C4-2B (cell line): ENCODE data around the gene TMEM150C.

Experiments
- H3K27ac ChIP-seq: fragments of 450-650 bp; 2 replicates; pipeline ENCODE4 v1.5.1; 2017
- CTCF ChIP-seq: fragments of 450-650 bp; conservative IDR thresholded peaks from 2 replicates; pipeline ENCODE4 v1.5.1; 2017; ENCODE audit warnings: mild to moderate bottlenecking
- ZFX ChIP-seq: fragments of 450-650 bp; IDR thresholded peaks from 2 replicates; pipeline ENCODE4 v1.6.1; 2017

The TMEM150C gene

GRCh38 chr4:82452026-82452425 is 109.8 kb downstream of the TMEM150C start:
- TF ChIP-seq ZFX (no peak), CTCF (no peak)
- H3K27ac ChIP-seq, result peak overlapping the region; percentile 64; the same call in 1 of the 2 replicates

- TF ChIP-seq CTCF (no peak), ZFX (no peak)
- H3K27ac ChIP-seq, result no peak overlapping the region; the same call in 1 of the 2 replicates
Measured at GRCh38 chr4:82450966-82451755, 110.6 kb downstream of the TMEM150C start.

GRCh38 chr4:82447886-82448285 is 113.9 kb downstream of the TMEM150C start:
- TF ChIP-seq CTCF (no peak), ZFX (no peak)
- H3K27ac ChIP-seq, result no peak overlapping the region

GRCh38 chr4:82439088-82439487 is 122.7 kb downstream of the TMEM150C start:
- no peak for TF ChIP-seq ZFX
- TF ChIP-seq CTCF, result no peak
- H3K27ac ChIP-seq, result no peak overlapping the region

- no peak for TF ChIP-seq ZFX
- TF ChIP-seq CTCF, result no peak
- no peak overlapping the region for H3K27ac ChIP-seq
Measured at GRCh38 chr4:82437285-82438005, 124.3 kb downstream of the TMEM150C start.

- TF ChIP-seq CTCF (no peak), ZFX (no peak)
- no peak overlapping the region for H3K27ac ChIP-seq
Measured at GRCh38 chr4:82436780-82437179, 125.0 kb downstream of the TMEM150C start.

- no peak for TF ChIP-seq ZFX
- no peak for TF ChIP-seq CTCF
- H3K27ac ChIP-seq, result no peak overlapping the region
Measured at GRCh38 chr4:82436130-82436529, 125.7 kb downstream of the TMEM150C start.
